ENCODE measurements around the gene GALNT17.
"Not testable (repeated sequence)": the region's sequence is repeated elsewhere in the genome, so short reads cannot be mapped to it uniquely, and the experiment has no call there.

GALNT17 gene

GRCh38 chr7:71639382-71640085, 507.6 kb downstream of the GALNT17 start:
- DNase-seq = no peak

DNA sequence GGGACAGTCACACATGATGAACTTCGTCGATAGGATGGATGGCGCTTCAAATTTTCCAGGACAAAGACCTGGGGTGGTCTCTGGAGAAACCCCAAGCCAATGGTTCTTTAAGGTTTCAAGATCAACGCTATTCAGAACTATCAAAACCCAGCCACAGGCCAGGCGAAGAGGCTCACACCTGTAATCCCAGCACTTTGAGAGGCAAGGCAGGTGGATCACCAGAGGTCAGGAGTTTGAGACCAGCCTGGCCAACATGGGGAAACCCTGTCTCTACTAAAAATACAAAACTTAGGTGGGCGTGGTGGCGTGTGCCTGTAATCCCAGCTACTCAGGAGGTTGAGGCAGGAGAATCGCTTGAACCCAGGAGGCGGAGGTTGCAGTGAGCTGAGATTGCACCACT, 511.1 kb downstream of the GALNT17 start:
- DNase-seq = not testable (repeated sequence)

GRCh38 chr7:71645836-71646235, 513.9 kb downstream of the GALNT17 start:
- DNase-seq = no peak

DNA sequence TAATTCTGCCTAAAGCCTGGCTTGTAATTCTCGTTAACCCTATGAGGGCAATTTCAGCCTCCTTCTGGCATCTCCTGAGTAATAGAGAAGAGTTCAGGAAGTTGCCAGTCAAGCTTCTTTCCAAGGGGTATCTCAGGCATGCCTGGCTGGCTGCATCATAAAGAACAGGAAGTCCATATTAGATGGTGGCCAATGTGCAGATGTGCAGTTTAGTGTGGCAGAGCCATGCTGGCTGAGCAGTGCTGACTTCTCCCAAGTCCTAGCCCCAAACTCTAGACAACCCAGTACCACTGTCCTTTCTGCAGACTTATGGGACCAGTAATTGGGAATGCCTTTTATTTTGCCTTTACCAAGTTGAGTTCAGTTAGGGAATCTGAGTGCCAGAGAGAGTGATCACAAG, 517.9 kb downstream of the GALNT17 start:
- DNase-seq = no peak

DNA sequence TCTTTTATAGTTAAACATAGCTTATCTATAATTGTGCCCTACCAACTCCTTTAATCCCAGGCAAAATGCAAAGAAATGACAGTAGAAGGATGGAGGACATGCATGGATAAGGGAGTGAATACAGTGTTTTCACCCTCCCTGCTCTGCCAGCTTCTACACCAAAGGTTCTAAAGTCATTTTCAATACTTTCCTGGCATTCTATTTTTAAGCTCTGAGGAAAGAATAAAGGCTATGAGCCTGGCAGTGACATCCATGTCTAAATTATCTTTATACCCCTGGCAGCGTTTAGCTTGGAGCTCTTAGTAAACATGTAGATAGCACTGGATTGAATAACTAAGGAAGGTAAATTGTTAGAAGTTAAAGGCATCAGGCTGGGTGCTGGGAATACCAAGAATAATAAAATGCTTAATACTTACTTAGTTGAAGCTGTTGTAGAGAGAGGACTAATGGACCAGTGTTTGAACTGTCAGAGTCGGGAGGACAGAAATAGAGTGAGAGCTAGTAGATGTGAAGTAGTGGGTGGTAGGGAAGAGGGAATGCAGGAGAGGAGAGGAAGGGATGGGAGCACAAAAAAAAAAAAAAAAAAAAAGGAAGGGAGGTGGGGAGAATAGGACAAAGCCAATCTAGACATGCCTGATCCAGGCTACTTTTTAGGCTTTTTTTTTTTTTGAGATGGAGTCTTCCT, 518.9 kb downstream of the GALNT17 start:
- DNase-seq = no peak

GRCh38 chr7:71652510-71652909, 520.6 kb downstream of the GALNT17 start:
- DNase-seq = no peak

- DNase-seq = no peak
Measured at GRCh38 chr7:71657386-71657785, 525.4 kb downstream of the GALNT17 start.

GRCh38 chr7:71659622-71660021, 527.7 kb downstream of the GALNT17 start:
- DNase-seq = no peak

GRCh38 chr7:71661671-71662224, 529.8 kb downstream of the GALNT17 start:
- DNase-seq = no peak

GRCh38 chr7:71665716-71666115, 533.8 kb downstream of the GALNT17 start:
- no peak for DNase-seq

DNA sequence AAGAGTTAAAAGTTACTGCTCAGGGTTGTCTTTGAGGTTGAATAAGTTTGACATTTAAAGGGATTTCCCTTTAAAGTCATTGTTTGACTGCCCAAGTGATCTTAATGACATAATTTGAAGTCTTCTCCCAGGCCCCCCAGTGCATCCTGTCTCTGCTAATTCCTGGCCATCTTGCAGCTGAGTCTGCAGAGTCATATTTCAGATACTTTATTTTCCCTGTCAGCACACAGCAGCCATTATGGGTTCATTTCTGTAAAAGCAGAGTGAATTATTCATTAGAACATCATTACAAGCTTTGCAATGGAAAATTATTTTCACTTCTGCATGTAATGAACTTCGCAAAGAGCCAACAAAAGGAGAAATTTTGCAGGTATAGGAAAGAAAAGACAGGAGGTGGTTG, 536.6 kb downstream of the GALNT17 start:
- DNase-seq = no peak

- DNase-seq = no peak
Measured at GRCh38 chr7:71679480-71679879, 547.5 kb downstream of the GALNT17 start.

DNA sequence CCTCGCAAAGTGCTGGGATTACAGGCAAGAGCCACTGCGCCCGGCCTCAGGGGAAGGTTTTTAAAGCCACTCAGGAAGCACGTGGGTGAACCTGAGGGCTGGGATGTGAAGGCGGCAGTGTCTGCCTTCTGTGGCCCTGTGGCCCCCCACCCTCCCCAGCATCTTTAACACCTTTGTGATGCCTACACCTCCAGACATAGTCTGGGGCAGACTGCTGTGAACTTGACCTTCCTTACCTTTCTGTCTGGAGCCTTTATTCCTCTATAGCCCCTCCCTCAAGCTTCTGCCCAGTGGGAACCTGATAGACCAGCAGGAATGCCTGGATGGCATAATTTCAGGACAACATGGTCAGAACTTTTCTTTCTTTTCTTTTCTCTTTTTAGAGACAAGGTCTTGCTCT, 550.2 kb downstream of the GALNT17 start:
- DNase-seq = no peak

DNA sequence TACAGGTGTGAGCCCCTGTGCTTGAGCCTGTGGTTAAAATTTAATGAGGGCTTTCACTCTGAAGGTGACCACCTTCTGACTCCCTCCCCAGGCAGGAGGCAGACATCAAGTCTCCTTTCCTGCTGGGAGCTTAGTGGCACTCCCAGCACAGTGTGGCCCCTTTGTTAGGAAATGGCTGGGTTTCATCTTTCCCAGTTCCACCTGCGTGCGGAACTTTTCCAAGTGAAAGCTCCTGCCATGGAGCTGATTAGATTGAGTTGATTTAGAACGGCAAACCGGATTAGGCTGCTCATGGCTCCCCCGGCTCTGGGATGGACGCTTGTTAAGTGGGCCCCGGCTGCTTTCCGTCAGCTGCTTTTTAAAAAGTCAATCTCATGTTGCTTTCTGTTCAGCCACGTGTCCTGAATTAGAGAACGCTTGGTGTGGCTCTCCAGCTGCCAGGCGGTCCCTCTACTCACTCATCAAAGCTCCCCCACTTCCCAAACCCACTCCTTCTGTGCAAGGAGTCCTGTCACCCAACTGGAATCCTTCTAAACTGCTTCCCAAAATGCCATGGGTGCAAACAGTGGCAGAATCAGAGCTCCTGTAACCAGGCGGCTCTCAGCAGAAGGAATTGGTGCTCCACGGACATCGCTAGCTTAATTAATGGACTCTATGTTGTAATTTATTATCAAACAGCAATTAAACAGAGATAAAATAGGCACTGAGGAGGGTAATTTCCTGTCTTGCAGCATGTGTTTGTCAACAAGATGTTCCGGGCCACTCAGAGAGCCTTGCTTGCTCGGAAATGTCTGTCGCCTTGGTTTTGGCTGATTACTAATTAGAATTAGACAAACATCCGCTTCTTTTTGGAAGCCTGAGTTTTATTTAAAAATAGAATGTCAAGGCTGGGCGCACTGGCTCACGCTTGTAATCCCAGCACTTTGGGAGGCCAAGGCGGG, 551.2 kb downstream of the GALNT17 start:
- DNase-seq = no peak

GRCh38 chr7:71687286-71687685, 555.3 kb downstream of the GALNT17 start:
- no peak for DNase-seq

GRCh38 chr7:71687831-71688599, 556.1 kb downstream of the GALNT17 start:
- DNase-seq = no peak

GRCh38 chr7:71691538-71691937, 559.6 kb downstream of the GALNT17 start:
- DNase-seq = no peak

- no peak for DNase-seq
Measured at GRCh38 chr7:71694665-71695064, 562.7 kb downstream of the GALNT17 start.

DNA sequence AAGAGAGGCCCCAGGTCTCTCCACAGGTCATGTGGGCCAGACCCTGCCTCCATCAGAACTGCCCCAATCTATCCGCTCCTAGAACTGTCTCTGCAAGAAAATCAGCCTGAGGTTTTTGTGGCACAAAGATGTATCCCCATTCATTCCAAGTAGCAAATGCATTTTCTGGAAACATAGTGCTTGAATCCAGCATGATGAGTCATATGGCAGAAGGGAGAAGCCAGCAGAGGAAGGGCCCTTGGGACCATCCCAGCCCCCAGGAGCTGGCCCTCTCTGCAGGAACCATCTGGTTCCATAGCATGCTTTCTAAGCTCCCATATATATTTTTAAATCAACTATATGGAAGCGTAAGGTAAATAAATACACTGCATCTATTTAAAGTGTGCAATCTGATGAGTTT, 563.2 kb downstream of the GALNT17 start:
- DNase-seq = no peak

DNA sequence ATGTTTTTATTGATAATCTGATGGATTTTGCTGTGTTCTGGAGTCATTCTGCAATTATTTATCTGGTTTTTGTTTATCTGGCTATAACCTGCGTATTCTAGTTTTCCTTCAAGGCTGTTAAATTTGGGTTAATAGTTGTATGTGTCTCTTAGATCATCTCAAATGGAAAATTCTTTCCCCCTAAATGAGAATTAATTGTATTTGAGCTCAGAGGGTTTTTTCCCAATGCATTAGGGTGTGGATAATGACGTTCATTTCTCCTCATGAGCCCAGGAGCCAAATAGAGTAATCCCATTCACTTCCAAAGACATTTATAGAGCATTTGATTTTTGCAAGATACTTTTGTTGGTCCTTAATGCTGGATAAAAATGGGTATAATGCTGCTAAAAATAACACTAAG, 564.6 kb downstream of the GALNT17 start:
- DNase-seq = no peak

DNA sequence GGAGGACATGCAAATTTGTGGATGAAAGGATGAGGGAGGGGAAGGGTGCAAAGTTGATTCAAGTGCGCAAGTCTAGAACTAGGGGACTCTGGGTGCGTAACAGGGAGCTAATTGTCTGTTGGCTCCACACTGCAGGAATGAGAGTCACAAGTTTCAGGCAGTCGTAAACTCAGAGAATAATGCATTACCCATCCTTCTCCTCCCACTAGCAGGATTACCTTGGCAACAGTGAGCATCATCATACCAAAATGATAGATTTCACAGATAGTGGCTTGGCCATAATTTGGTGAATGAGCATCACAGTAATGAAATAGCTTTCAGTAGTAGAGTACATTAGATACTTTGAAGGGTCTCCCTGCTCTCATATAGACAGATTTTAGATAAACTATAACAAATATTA, 565.5 kb downstream of the GALNT17 start:
- DNase-seq = no peak

DNA sequence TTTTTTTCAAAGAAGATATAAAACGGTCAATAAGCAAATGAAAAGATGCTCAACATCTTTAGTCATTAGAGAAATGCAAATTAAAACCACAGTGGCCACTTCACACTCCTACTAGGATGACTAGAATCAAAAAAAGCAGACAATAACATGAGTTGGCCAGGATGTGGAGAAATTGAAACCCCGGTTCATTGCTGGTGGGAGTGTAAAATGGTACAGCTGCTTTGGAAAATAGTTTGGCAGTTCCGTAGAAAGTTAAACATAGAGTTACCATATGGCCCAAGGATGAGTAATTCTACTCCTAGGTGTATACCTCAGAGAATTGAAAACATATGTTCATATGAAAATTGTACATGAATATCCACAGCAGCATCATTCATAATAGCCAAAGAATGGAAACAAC, 573.3 kb downstream of the GALNT17 start:
- no peak for DNase-seq

All from activated gamma-delta T cell (primary cell).